Left renal cortex interstitium (tissue), 4 donors: ENCODE results near the gene SYNJ2. TPM values are rescaled to one million over a fixed set of nuclear protein-coding genes. Genes with fewer than 3 reads are reported as not detected.
"Not testable (repeated sequence)": the region's sequence is repeated elsewhere in the genome, so short reads cannot be mapped to it uniquely, and the experiment has no call there.

ENCODE experiments used
- DNase-seq, 4 donors: peaks; one replicate each; pipeline ENCODE4 v3.0.0-alpha.2; 2013; ENCODE audit warnings: low read depth in 4 of 4, low spot score in 2 of 4, missing footprints in 1 of 4
- polyA plus RNA-seq, 4 donors: library from polyadenylated mRNA; unstranded; fragments of 120-200 nt; gene quantifications; one replicate each; pipeline ENCODE4 v1.2.1, GENCODE V29; 2013; ENCODE audit not compliant: insufficient read length in 4 of 4

The SYNJ2 gene, protein sequence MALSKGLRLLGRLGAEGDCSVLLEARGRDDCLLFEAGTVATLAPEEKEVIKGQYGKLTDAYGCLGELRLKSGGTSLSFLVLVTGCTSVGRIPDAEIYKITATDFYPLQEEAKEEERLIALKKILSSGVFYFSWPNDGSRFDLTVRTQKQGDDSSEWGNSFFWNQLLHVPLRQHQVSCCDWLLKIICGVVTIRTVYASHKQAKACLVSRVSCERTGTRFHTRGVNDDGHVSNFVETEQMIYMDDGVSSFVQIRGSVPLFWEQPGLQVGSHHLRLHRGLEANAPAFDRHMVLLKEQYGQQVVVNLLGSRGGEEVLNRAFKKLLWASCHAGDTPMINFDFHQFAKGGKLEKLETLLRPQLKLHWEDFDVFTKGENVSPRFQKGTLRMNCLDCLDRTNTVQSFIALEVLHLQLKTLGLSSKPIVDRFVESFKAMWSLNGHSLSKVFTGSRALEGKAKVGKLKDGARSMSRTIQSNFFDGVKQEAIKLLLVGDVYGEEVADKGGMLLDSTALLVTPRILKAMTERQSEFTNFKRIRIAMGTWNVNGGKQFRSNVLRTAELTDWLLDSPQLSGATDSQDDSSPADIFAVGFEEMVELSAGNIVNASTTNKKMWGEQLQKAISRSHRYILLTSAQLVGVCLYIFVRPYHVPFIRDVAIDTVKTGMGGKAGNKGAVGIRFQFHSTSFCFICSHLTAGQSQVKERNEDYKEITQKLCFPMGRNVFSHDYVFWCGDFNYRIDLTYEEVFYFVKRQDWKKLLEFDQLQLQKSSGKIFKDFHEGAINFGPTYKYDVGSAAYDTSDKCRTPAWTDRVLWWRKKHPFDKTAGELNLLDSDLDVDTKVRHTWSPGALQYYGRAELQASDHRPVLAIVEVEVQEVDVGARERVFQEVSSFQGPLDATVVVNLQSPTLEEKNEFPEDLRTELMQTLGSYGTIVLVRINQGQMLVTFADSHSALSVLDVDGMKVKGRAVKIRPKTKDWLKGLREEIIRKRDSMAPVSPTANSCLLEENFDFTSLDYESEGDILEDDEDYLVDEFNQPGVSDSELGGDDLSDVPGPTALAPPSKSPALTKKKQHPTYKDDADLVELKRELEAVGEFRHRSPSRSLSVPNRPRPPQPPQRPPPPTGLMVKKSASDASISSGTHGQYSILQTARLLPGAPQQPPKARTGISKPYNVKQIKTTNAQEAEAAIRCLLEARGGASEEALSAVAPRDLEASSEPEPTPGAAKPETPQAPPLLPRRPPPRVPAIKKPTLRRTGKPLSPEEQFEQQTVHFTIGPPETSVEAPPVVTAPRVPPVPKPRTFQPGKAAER (N-terminal part only)
- polyA plus RNA-seq = 10 to 100 TPM in 3 of 4 donors, 1 to 10 TPM in 1; 9.7 to 12.1 (median 10.8) TPM

DNA sequence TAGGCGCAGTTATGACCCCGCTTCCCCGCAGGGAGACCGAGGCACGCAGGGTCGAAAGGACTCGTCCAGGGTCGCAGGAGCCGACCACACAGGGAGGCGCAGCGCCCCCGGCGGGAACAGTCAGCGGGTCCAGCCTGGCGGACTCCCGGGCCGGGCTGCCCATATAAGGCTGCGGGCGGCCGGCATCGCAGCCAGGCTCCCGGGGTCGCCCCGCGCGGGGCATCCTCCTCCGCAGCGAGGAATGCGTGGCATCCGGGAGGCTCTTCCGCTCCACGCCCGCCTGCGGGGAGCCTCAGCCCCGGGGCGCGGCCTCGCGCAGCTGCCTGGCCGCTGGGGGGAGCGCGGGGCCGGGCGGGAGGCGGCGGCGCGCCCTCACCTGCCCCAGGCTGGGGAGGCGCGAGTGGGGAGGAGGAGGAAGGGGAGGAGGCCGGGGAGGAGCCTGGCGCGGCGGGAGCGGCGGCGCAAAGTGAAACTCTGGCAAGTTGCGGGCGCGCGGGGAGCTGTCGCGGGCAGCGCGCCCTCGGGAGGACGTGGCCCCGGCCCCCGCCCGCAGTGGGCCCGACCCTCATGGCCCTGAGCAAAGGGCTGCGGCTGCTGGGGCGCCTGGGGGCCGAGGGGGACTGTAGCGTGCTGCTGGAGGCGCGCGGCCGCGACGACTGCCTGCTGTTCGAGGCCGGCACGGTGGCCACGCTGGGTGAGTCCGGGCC lies at the start of gene SYNJ2:
Gene SYNJ2, plus strand, starts transcription at position 469 of the 707 bp plus-strand sequence. Its CDS starts 99 bp downstream, at position 568.
- DNase-seq = no peak

DNA sequence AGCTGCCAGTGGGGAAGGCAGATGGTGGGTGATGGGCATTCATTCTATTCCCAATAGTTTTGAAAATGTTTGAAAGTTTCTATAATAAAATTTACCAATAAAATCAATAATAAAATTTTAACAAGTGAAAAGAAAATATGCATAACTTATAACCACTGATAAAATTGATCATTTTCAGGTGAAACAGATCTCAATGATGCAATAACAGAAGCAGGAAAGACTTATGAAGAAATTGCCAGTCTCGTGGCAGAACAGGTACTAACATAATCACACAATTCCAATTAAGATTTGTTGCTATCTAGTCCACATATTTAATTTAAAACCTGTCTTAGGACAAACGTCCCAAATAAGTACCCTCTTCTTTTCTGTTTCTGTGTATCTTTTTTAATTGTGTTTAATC lies 45.9 kb upstream of the SYNJ2 start:
- DNase-seq = no peak

DNA sequence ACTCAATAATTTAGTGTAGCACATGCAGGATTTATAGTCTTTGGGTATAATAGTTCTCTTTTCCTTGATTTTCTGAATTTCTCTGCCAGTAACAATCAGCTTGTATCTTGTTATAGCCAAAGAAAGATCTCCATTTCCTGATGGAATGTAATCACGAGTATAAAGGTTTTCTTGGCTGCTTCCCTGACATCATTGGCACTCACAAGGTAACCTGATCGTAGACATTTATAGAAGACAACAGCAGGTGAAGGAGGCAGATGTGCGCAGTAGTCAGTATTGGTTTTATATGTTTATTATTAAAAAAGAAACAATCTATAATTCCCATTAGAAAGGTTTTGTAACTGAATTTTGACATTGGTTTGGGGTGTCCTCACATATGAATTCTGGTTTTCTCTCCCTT lies 44.3 kb upstream of the SYNJ2 start:
- no peak for DNase-seq

DNA sequence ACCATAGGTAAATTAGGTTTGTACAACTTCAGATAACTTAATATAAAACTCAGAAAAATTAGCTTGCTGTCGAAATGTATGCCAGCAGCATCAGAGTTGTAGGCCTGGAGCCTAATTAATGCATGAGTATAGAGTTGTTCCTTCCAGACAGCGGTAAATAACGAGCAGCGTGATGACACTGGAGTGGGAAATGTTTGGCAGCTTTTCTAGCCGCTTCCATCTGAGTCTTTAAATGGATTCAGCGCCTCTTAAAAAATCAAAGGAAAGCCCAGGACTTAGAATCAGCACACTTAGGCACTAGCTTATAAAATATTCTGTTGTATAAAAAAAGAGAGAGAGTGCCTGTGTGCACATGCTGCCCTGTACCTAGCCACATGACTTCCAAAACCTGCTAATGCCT lies 43.7 kb upstream of the SYNJ2 start:
- DNase-seq = no peak

DNA sequence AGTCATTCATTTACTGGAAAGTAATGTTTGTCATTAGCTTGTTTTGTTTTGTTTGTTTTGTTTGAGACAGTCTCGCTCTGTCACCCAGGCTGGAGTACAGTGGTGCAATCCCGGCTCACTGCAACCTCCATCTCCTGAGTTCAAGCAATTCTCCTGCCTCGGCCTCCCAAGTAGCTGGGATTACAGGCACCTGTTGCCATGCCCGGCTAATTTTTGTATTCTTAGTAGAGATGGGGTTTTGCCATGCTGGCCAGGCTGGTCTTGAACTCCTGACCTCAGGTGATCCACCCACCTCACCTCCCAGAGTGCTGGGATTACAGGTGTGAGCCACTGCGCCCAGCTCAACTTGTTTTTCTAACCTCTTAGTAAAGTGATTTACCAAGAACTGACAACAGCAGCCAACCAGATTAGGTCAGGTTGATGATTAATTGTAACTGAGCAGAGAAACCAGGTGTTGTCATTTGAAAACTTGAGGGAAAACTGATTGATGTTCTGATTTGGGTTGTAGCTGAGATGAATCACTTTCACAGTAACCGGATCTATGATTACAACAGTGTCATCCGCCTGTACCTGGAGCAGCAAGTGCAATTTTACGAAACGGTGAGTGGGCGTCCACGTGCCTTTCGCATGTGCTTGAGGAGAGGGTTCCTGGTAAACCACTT lies 41.2 kb upstream of the SYNJ2 start:
- DNase-seq = not testable (repeated sequence)

DNA sequence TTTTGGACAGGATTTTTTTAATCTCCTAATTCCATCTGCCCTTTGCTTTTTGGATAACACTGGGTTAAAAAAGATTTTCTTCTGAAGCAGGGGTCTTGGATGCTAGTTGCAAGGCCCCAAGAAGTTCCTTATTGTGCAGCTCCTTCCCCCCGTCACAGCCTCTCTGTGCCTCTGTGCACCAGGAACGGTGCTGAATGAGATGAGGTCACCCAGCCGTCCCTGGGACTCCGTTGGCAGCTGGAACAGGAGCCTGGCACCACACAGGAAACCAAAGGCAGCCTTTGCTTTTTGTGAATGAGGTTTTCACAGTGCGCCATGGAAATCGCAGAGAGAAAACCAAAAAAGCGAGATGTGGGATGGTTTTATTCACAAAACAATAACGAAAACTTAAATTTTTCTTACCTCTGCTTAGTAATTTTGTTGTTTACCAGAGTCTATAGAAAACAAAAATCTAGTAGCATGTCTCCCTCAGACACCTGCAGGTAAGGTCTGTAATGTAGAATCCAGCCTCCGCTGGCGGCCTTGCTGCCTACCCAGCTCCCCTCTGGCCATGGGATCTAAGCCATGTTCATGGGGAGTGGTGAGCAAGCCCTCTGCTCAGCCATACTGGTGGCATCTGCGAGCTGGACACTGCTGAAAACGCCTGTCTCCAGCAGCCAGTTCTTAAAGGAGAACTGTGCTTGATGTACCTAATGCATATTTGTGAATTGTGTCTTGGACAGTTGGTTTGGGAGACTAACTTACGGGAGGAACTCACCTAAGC lies 40.4 kb upstream of the SYNJ2 start:
- no peak for DNase-seq

DNA sequence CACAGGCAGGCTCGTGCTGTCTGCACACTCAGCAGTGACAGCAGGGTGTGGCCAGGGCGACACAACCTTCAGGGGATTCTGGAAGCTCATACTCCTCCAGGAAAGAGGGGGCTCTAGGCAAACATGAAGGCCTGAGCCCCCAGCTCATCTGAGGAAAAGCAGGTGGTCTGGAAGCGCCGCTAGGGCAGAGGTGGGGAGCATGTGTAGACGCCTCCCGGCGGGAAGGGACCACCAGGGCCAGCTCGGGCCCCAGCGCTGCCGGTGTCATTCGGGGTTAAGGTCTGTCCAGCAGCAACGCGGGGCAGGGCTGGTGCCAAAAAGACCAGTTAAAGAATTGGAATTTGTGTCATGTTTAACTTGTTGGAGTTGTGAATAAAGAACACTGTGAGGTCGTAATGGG lies 39.3 kb upstream of the SYNJ2 start:
- no peak for DNase-seq

DNA sequence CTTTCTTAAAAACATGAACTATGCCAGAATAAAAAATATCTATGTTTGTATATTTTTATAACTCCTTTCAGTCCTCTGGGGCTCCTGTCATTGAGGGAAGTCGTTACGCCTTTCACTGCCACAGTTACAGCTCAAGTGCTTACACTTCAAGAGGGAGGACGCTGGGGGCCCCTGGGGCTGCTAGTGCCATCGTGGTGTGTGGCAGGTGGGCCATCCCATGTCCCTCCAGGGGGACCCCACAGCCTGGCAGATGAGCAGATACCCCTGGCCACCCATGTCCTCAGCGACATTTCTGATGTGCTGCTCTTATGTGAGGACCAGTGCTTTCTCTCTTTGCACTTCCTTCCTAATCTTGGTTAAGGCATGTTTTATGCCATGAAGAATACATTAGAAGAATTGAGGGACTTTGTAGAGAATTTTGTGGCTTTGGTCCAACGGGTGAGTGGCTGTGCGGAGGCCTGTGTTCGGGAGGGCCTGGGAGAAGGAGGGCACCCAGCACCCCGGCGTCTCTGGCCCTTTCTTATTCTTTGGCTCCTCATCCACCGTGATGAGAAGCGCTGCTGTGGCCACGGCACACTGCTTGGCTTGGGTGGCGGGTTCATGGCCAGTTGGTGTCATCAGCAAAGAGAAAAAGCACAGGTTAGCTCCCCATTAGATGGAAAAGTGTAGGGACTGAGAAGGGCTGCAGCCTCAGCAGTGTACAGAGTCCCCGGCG lies 38.3 kb upstream of the SYNJ2 start:
- DNase-seq = no peak

DNA sequence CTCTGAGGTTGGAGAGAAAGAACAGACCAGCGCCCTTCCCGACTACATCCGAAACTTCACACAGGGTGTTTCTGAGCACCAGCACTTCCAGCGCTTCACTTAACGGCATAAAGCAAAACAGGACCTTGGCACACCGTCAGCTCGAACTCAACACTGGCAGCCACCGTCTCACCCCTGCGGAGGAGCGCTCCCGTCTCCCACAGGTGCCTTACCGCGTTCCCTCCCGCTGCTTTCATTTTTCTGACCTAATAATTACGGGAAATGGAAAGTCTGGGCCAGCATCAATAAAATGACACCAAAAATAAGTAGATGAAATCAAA lies 37.7 kb upstream of the SYNJ2 start:
- no peak for DNase-seq

DNA sequence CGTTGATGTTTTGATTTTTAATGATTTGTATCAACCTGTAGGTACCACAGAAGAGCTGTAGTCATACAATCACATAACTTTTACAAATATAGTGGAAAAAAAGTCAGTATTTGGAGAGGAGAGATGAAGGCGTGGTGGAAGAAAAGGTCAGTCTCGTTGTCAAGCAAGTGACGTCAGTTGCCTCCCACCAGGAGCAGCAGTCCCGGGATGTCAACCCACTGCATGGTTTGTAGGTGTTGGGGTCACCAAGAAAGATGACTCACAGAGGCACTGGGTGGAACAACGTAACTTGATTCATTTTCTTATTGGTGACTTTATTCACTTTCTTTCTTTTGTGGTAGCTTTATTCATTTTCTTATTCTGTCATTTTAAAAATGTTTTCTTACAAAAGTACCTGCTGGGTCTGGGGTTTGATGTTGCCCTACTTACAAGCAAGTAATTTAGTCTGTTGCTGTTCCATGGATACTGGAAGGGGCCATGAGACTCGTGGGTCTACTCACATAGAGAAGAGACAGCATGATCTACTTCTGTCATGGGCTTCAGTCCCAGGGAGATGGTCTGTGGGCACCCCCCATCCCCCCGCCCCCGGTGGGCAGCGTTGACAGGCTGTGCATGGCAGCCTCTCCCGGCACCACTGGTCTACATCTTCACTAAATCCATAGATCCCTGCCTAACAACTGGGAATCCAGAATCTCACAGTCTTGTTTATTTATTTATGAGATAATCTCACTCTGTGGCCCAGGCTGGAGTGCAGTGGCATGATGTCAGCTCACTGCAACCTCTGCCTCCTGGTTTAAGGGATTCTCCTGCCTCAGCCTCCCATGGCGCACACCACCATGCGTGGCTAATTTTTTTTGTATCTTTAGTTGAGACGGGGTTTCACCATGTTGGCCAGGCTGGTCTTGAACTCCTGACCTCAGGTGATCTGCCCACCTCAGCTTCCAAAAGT lies 36.4 kb upstream of the SYNJ2 start:
- no peak for DNase-seq

DNA sequence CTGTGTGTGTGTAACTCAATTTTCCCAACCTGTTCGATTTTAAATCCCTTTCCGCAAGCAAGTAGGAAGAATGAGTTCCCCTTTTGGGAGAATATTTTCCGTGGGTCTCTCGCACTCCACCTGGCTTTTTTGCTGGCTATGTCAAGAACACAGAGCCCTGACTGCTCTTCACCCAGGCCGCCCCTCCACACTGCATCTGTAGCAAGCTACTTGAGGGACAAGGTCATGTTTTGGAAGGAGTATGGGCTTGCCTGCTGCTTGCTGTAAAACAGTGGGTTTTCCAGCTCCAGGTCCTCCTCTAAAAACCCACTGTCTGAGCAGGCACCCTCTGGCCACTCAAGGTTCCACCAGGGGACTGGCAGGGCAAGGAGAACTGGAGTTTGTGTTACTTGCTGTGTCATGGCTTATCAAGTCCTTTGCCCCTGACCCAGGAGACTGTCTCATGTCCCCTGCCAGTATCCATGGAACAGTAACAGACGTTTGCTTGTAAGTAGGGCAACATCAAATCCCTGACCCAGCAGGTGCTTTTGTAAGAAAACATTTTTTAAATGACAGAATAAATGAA lies 35.5 kb upstream of the SYNJ2 start:
- no peak for DNase-seq

DNA sequence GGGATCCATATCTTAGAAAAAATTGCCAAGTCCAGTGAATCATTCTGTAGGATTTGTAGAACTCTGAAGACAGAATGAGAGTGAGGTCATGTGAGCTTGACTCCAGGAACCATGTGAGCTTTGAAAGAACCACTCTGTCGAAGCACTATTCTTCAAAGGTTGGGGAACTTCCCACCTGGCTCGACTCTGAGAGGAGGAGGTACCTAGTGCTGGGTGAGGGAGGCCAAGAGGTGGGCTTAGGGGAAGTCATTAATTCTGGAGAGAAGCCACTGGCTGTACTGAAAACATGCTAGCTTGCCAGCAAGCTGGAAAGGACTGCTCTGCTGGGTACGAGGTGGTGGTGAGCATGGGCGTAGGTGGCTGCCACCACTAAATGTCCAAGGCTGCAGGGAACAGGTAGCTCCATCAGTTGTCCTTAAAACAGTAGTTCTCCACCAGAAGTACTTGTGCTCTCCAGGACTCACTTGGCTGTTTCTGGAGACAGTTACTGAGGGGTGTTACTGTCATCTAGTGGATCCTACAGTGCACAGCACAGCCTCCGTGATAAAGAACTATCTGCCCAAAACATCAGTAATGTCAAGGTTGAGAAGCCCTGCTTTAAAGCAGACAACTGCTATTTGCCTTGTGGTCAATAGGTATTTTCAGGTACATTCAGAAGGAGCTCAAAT lies 34.7 kb upstream of the SYNJ2 start:
- DNase-seq = no peak

DNA sequence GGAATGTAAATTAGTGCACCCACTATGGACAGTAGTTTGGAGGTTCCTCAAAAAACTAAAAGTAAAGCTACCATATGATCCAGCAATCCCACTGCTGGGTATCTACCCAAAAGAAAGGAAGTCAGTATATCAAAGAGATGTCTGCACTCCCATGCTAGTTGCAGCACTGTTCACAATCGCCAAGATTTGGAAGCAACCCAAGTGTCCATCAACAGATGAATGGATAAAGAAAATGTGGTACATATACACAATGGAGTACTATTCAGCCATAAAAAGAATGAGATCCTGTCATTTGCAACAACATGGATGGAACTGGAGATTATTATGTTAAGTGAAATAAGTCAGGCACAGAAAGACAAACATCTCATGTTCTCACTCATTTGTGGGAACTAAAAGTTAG lies 30.8 kb upstream of the SYNJ2 start:
- DNase-seq = not testable (repeated sequence)

DNA sequence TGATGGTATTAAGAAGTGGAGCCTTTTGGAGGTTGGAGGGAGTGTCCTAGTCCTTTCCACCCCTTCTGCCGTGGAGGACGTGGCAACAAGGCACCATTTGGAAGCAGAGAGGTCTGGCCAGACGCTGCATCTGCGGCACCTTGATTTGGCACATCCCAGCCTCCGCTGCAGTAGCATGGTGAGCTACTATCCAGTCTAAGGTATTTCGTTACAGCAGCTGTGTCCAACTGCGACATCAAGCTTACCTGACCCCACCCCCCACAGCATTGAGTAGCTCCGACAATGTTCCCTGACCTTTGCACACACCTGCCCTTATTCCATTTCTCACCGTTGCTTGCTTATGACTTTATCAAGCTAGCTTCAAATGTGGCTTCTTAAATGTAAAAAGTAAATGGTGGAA lies 29.8 kb upstream of the SYNJ2 start:
- DNase-seq = no peak

DNA sequence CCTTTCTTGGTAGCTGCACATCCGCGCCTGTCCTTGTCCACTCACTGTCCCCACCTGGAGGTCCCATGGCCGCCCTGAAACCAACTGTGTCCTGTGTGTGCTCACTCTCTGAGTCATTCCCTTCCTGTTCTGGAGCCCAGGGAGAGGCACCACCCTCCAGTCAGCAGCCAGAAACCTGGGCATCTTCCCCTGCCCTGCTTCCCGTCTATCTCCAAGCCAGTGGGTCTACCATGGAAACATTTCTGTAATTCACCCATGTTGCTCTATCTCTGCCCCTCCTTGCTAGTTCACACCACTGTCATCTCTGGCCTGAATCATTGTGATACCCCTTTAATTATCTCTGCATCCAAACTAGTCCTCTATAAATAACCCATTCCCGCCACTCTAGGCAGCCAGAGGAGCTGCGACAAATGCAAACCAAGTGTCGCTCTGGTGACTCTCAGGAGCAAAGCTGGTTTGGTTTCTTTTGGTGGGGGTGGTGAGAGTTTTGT lies 28.8 kb upstream of the SYNJ2 start:
- DNase-seq = no peak

DNA sequence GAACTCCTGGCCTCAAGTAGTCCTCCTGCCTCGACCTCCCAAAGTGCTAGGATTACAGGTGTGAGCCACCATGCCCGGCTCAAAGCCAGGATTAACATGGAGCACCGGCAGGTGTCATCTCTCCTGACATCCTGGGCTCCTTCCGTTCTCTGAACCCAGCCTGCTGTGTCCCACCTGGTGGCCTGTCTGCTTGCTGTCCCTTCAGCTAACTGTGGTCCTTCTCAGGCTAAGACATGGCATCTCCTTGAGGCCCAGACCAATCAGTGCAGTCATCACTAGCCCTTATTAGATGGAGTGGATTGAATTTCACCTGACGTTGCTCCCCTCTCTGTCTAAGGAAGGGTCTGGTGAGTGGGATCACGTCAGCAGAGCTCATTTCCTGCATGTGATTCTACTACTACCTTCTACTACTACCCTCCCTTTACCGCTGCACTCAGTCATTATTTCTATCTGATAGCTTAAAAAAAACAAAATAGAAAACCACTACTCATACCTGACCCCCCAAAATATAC lies 28.0 kb upstream of the SYNJ2 start:
- DNase-seq = no peak
